NOMO-1 treated with dmso at 0.1 percent for 144 hours (cell line): ENCODE results near the gene FAM156B.
"Not testable (repeated sequence)": the region's sequence is repeated elsewhere in the genome, so short reads cannot be mapped to it uniquely, and the experiment has no call there.

Source experiments
- DNase-seq: peaks from one replicate; lab custom pipeline; 2025; ENCODE audit not compliant: unreplicated experiment; lab: John Stamatoyannopoulos, UW

The FAM156B gene, protein sequence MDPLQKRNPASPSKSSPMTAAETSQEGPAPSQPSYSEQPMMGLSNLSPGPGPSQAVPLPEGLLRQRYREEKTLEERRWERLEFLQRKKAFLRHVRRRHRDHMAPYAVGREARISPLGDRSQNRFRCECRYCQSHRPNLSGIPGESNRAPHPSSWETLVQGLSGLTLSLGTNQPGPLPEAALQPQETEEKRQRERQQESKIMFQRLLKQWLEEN

DNA sequence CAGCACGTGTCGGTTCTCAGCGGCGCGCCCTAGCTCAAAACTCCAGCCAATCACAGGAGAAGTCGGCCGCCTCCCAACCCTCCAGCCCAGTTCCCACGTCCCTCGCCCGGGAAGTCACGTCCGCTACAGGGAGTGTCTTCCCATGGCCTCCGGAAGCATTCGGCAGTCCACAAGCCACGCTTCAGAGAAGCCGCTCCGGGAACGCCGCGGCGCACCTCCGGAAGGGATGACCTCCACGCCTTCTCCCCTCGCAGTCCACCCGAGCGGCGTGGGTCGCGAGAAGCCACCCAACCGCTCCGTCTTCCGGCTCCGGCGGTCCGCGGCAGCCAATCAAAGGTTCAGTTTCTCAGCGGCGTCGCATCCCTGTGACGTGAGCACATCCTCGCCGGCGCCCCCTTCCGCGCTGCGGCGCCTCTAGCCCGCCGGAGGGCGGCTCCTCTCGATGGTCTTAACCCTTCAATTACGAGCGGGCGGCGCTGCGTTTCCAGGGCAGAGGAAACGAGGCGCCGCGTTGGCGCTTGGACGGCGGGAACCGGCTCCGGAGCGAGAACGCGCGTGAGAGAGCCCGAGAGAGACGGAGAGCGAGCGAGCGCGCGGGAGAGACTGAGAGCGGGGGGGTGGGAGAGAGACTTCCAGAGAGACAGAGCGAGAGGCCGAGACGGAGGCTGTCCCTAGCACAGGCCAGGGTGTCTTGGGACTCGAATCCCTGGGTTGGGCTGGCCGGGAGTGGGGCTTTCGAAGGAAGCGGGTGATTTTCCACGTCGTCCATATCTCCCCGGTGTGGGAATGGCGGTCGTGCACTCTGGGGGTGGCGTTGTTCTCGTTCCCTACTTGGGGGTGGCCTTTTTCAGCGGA, at the start of gene FAM156B:
Gene FAM156B, plus strand, starts transcription at position 476 of the 855 bp plus-strand sequence. CDS start 9,896 bp downstream, outside the sequence.
- not testable (repeated sequence) for DNase-seq

DNA sequence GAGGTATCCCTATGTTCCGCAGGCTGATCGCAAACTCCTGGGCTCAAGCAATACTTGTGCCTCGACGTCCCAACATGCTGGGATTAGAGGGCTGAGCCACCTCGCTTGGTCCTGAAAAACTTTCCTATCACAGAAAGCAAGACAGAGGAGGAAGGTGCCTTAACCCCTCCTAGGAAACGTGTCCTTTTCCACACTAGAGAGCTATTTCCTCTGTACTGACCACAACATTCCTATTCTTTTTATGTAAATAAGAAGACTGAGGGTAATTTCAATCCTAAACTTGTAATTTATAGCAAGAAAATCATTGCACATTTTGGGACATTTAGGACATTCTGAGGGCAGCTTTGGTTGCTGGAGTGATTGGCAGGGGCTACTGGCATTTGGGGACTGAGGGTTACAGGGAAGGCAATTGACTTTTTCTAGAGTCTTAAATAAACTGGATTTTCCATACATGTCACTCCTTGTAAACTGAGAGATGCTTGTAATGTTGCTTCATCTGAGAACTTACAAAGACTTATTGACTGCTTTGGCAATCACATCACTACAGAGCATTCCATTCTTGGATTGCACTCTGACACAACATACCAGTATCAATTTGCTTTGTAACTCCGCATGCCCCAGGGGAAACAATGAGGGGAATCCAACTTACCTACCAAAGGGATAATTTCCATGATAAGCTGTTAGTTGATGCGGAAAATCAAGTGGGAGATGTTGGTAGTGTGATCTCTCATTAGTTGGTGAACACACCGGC, 44.8 kb upstream of the FAM156B start:
- no peak for DNase-seq

DNA sequence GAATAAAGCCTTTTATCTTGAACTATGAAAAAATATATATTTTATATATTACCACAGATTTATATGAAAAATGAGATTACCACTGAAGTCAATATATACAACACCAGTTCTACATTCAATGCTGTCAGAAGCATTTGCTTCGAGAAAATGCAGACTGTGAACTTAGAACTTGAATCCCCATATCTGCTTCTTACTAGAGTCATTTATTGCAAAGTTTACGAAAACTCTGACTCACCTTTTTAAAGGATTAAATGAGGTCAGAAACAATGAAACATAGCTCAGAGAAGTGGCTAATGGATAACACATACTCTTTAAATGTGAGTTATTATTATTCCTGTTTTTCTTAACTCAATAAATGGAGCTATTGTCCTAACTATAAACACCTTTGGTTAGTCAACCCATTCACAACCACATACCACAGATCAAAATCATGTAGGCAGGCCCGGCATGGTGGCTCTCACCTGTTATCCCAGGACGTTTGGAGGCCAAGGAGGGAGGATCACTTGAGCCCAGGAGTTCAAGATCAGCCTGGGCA, 40.1 kb upstream of the FAM156B start:
- DNase-seq, result not testable (repeated sequence)

DNA sequence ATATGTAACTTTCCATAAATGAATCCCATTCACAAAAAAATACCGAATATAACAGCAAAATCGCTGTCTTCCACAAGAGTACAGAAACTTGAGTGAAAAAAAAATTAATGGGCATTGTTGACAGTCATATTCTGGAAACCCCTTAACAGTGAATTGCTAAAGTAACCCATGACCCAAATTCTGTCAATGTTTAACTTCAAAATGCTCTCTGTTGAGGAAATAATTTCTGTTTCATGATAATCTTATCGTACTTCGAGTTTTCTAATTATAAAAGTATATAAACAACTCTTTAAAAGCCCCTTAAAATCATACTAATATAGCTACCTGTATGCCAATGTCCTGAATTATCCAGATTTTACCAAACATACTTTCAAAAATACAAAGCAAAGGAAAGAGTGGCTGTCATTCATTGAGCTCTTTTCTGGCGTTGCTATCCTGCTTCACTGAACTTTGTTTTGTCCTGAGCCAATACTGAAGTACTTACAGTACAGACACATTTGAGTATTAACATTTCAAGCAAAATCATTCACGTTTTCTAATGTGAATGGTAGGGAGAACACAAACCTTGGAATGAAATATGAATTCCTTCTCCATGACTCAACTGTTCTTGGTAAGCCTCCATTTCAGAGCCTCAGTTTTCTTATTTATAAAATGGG, 31.7 kb upstream of the FAM156B start:
- DNase-seq, result no peak

DNA sequence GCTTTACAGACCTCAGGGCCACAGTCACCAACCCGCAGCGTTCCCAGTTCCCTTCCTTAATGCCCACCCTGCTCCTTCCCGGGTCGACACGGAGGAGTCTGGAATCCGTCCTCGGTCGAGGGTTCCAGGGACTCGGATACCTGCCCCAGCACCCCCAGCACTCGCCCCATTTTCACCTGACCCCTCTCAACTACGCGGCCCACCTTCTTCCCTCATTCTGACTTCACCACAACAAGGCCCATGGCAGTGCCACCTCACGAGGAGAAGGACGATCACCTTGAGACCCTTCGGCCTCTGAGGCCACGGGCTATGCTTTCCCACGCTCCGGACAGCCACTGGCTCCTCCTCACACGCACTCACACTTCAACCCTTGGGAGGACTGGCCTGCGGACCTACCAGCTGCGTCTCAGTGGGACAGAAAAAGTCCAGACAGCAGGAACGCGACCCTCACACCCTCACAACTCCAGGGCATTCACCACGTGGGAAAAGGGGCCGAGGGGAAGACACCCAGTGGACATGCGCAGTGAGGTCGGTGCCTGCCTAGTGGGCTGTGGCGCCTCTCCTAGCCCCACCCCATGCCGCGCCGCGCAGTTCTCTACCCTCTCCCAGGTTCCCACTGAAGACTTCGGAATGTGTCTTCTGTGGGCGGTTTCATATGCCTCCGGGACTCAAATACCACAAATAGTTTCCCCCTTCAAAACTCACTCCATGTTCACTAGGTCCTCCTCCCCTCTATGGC, 29.4 kb upstream of the FAM156B start, which contains the start of gene XAGE3:
Gene XAGE3, minus strand, starts transcription at position 474 of the 739 bp plus-strand sequence. CDS start 950 bp downstream, outside the sequence.
- no peak for DNase-seq

DNA sequence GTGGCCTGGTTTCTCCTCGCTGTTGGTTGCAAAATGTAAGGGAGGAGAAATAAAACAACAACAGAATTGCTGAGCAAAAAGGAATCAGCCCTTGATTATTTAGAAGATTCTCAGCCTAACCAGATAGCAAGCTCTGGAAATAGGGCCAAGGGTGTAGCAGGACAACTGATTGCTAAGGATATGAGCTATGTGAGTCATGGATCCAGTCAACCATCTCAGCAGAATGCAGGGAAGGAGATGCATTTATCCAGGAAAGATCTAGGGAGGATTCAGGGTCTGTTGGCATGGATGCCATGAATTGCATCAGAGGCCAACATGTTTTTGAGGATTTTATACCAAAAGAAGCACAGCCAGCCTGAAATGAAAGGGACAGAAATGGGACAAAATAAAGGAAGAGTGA, 27.1 kb upstream of the FAM156B start:
- no peak for DNase-seq

DNA sequence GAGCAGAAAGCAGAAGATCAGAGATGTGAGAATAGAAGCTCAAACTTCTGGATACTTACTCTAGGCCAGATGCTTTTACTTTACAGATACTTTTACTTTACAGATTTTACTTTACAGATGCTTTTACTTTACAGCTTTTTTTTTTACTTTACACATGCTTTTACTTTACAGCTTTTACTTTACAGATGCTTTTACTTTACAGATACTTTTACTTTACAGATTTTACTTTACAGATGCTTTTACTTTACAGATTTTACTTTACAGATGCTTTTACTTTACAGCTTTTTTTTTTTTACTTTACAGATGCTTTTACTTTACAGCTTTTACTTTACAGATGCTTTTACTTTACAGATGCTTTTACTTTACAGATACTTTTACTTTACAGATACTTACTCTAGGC, 23.3 kb upstream of the FAM156B start:
- DNase-seq, result not testable (repeated sequence)

DNA sequence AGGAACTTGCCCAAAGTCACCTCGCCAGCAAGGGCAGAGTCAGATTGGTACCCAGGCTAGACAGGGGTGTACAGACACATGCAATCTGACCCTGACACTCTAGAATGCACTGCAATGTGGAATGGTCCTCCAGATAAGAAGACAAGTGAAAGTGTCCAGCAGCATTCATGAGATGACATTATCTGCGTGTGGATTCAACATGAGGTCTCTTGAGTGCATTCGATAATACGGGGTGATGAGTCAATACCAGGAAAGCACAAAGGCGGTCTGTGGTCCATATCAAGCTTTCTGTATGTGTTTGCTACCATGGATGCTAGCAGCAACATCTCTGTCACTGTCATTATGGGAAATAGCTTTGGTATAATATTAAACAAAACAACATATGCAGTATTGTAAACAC, 22.5 kb upstream of the FAM156B start:
- no peak for DNase-seq

DNA sequence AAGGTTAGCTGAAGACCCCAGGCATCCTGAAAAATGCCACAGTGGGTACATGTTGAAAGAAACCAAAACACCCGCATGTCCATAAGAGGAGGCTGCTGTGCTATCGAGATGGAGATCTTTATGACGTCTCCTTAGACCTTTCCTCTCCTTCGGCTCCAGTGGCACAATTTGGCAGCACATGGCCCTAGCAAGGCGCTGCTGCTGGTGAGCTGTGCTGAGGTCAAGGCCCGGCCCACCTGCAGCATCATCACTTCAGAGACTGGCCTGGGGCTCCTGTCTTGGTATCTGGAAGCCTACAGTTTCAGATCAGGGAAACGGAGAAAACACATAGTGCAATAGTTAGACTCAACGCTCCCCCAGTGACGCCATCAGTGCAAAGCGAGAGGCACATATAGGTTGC, 21.7 kb upstream of the FAM156B start:
- not testable (repeated sequence) for DNase-seq

DNA sequence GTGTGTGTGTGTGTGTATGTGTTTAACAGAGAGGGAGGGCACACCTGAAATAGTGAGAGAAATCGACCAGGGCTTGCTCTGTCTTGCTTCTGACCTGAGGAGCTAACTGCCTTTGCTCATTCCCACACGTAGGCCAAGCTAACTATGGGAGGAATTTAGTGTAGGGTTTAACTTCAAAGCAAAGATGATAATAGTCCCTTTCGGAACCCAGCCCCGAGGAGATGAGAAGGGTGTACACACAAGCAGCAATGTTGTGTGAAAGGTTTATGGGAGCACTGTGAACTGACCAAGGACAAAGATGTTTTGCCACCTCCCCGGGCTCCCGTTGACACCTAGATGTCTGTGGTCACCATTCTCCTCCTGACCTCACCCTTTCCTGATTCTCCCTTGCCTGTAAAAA, 20.7 kb upstream of the FAM156B start:
- not testable (repeated sequence) for DNase-seq

DNA sequence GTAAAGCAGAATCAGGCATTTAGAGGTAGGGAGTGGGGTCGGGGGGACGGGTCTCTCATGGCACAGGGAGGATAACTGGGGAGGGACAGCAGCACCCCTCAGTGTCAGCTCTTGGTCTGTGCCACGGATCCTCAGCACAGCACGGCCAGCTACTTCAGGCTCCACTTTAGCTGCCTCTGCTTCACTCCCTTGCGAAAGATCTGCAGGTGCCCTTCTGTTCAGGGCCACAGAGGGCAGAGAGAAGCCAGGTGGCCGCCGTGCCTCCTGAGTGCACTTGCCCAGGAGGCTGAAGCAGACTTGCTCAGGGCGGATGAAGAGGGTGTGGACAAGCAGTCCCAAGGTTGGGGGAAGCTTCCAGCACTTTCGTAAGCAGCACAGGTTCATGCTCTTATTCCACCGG, 9.7 kb upstream of the FAM156B start:
- DNase-seq, result not testable (repeated sequence)

DNA sequence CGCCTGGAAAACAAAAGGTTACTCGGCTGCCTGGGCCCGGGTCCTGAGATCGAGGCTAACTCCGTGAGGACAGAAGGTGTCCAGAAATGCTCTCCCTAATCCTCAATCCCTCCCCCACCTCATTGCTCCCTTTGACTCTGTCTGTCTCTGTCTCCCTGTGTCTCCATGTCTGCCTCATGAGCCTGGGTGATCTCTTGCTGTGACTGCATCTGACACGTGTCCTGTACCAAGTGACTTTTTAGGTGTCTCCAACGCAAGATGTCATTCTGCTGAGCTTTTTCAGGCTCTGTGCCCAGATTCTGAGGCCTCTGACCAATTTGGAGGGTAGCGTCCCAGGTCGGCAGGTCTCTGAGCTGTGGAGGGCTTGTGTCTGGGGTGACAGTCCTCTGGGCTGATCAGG, 9.0 kb upstream of the FAM156B start:
- DNase-seq, result not testable (repeated sequence)

DNA sequence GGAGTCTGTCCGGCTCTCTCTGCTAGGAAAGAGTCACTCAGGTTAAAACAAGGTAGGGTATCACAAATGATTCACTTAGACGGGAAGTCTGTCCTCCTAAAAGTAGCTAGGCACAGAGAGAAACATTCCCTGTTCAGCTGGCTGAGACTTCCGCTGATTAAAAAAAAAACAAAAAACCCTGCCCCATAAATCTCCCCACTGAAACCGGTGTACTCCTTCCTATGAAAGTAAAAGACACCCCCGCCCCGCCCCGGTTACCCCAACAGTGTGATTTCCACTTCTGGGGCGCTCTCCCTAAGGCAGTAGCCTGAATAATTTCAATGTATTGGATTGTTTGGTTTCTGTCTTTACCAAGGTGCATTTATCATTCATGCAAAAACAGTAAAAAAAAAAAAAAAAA, 692 bp upstream of the FAM156B start:
- not testable (repeated sequence) for DNase-seq

DNA sequence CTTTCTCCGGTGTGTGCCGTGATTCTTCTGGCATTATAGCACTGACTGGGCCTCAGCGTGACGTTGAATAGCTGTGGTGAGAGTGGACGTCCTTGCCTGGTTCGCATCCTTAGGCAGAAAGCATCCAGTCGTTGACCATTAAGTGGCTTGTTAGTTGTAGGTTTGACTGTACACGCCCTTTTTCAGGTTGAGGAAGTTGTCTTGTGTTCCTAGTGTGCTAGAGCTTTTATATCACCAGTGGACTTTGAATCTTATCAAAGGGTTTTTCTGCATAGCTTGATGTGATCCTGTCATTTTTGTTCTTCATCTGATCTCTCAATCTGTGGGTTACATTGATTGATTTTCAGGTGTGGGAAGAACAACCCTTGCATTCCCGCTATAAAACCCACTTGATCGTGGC, 8.4 kb downstream of the FAM156B start:
- DNase-seq, result not testable (repeated sequence)

DNA sequence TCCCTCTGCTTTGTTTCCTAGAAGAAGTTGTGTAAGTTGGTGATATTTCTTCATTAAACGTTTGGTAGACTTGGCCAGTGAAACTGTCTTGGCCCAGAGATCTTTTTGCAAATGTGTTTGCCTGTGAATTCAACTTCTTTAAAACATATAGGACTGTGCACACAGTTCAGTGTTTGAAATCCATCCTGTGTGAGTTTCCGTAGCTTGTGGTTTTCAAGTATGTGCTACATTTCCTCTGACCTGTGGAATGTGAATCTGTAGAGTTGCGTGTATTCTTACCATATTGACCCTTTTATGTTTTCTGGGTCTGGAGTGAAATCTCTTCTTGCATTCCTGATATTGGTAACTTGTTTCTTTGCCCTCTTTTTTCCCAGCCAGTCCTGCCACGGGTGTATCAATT, 8.9 kb downstream of the FAM156B start:
- not testable (repeated sequence) for DNase-seq

DNA sequence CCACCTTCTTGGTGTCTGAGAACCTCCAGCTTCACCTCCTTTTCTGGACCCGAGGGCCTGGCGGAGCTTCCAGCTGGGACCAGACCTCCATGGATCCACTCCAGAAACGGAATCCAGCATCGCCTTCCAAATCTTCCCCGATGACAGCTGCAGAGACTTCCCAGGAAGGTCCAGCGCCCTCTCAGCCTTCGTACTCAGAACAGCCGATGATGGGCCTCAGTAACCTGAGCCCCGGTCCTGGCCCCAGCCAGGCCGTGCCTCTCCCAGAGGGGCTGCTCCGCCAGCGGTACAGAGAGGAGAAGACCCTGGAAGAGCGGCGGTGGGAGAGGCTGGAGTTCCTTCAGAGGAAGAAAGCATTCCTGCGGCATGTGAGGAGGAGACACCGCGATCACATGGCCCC, 10.0 kb downstream of the FAM156B start:
- not testable (repeated sequence) for DNase-seq

DNA sequence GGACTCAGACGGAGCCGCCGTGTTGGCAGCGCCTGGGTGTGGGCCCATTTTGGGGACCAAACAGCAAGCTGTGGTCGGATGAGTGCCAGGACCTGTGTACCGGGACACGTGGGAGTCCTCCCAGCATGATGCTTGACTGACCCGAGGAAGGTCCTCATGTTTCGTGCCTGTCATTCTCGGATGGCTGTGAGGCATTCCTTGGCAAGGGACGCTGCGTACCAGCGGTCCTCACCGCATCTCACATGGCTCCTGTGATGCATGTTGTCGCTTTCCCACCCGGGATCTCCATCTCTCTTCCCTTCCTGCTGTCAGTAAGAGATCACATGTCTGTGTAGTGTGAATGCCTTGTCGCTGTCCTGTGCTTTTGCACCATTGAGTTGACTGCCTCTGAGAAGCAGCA, 10.8 kb downstream of the FAM156B start:
- not testable (repeated sequence) for DNase-seq

DNA sequence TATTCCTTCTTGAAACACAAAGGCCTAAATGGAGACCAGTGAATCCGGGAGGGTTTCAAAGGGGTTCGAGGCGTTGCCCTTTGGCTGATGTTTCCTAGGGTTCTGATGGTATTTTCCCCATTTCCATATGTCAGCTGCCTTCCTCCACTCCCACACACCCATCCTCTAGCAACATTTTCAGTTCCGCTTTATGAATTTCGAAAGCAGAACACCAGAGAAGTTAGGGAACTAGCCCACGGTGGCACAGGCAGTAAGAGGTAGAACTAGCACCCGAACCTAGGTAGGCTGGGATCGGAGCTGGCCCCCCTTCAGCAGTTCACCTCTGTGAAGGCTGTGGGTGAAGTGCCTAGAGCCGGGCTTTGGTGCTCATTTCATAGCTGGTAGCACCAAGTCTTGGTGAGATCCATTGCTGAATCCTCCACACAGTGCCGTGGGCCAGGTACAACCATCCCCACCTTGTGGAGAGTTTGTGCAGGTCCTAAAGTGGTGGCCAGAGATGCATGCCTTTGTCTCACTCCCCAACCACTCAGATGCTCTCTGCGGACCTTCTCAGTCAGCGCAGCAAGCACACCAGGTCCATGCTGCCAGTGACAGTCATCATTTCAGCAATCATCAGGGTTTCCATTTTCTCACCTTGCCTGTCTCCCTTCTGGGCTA, 12.3 kb downstream of the FAM156B start:
- not testable (repeated sequence) for DNase-seq

DNA sequence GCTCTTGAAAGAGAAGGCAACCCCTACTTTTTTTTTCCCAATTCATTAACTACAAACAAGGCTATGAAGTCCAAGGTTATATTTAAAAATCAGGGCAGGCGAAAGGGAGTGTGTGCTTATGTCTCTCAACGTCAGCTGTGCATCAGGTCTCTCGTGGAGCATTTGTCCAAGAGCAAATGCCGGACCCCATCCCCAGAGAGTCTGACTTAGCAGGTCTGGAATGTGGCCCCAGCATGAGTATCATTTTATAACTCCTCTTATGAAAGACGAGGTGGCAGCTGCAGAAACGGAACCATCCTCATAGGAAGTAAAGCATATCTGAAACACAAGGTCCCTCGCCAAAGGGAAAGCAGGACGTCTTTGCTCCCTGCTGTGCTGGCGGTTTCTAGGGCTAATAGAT, 16.6 kb downstream of the FAM156B start:
- not testable (repeated sequence) for DNase-seq
